Measurements from ENCODE around the gene FBXL3.

DNA sequence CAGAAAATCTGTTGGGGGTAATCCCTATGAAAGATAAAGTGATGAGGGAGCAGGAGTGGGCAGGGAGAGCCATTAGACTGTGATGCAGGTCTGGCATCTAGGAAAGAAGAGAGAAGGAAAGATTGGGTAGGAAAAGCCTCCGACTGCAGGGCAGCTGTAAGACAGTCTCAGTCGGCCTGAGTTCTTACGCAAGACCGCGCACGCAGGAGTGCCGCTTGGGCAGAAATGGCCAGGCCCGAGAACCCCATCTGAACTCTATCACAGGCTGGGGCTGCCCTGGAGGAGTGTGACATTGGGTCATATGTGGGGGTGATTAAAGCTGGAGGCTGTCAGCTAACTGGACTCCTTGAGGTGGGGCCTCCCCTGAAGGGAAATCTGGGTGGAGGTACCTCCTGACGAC is 13.9 kb upstream of the FBXL3 start:
- TF ChIP-seq, protein P1, sequence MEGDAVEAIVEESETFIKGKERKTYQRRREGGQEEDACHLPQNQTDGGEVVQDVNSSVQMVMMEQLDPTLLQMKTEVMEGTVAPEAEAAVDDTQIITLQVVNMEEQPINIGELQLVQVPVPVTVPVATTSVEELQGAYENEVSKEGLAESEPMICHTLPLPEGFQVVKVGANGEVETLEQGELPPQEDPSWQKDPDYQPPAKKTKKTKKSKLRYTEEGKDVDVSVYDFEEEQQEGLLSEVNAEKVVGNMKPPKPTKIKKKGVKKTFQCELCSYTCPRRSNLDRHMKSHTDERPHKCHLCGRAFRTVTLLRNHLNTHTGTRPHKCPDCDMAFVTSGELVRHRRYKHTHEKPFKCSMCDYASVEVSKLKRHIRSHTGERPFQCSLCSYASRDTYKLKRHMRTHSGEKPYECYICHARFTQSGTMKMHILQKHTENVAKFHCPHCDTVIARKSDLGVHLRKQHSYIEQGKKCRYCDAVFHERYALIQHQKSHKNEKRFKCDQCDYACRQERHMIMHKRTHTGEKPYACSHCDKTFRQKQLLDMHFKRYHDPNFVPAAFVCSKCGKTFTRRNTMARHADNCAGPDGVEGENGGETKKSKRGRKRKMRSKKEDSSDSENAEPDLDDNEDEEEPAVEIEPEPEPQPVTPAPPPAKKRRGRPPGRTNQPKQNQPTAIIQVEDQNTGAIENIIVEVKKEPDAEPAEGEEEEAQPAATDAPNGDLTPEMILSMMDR (conservative IDR thresholded peaks at IDR 0.05; ENCODE audit: low read depth, low read length) = no peak
- TF ChIP-seq EZH2 (IDR thresholded peaks at IDR 0.05; ENCODE audit: borderline replicate concordance, low read depth, low read length, poor library complexity, severe bottlenecking) = no peak
